ENCODE measurements around the gene LMOD1.
"Not testable (repeated sequence)": the region's sequence is repeated elsewhere in the genome, so short reads cannot be mapped to it uniquely, and the experiment has no call there.

The LMOD1 gene

DNA sequence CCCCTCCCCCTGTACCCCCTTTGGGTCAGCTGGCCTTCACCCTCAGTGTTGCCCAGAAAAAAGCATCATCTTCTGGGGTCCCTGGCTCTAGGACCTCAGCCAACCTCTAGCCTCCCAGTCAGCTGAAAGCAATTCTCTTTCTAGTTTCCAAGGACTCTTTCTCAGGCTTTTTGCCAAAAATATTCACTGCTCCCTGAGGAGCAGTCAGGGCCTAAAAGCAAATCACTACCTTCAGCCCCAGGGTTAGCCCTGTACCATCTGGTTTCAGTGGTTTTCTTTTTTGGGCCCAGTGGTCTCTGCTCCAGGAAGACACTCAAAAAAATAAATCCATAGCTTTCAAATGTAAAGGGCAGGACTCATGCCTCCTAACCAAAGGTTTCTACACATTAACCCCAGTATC is 3.1 kb upstream of the LMOD1 start:
- in situ Hi-C loops (cut with HindIII; ENCODE audit: low sequenced_read_pairs), result loop anchor here (5.0 kb wide), 1 partner anchor 37 kb away; no protein-coding TSS in a partner anchor

DNA sequence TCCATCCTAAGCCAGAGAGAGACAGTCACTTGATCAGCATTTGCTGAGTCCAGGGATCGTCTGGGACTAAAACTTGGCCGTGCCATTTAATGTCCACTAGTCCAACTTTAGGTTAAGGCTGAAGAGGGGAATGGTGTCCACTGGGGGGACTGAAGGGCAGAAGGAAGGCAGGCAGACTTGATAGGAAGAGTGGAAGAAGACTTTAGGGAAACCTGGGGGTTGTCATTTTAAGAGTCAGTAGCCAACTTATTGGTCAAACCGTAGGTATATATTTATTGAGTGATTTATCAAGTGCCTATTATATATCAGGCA is 1.3 kb upstream of the LMOD1 start:
- in situ Hi-C loops (cut with HindIII; ENCODE audit: low sequenced_read_pairs), result loop anchor here (5.0 kb wide), 1 partner anchor 35 kb away; no protein-coding TSS in a partner anchor

DNA sequence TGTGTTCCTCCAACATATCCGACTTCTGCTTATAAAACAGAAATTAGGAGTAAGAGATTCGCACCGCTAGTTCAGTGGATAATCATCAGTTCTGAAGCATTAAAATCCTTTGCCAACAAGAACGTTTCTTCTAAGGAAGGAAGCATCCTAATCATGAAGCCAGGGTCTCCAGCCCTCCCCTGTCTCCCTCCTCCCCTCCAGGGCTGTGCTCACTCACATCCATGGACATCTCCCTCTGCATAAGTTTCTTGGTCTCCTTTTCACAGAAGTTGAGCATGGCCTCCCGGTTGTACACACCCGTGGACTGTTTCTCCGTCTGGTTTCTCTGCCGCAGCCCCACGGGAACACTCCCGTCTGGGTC is 505 bp downstream of the LMOD1 start:
- in situ Hi-C loops (cut with HindIII; ENCODE audit: low sequenced_read_pairs), result loop anchor here (5.0 kb wide), 1 partner anchor 34 kb away; no protein-coding TSS in a partner anchor

DNA sequence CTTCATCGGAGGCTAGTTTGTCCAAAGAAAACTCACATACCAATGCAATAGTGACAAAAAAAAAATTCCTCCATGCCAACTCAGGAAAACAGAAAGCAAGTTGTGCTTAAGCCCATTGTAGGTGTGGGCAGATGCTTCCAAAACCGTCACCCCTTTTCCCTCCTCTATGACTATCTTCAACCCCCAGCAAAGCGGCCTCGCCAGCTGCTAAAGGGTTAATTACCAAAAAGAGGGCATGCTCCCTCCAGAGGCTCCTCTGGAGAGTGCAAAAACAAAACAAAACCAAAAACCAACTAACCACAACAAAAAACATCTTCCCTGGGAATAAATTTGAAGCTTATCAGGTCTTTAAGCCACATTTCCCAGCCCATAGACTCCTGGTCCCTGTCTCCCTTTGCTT is 1.2 kb downstream of the LMOD1 start:
- in situ Hi-C loops (cut with HindIII; ENCODE audit: low sequenced_read_pairs), result loop anchor here (5.0 kb wide), 1 partner anchor 33 kb away; no protein-coding TSS in a partner anchor

DNA sequence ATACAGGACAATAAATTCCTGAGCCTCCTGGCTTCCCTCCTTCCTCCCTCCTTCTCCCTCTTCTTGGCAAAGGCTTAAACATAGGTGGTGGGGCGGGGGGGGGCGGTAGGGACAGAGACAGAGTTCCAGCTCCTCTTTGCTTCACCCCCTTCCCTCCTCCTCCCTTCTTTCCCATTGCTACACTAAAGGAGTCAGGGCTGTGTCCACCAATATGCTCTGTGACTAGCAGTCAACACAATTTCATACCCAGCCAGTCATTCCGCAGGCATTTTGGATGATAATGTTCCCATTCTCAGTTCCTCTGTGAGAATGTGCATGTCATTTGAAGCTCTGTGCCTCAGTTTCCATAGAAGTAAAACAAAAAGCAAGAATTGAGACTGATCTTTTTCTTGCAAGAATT is 1.7 kb downstream of the LMOD1 start:
- in situ Hi-C loops (cut with HindIII; ENCODE audit: low sequenced_read_pairs), result loop anchor here (5.0 kb wide), 1 partner anchor 32 kb away; no protein-coding TSS in a partner anchor

DNA sequence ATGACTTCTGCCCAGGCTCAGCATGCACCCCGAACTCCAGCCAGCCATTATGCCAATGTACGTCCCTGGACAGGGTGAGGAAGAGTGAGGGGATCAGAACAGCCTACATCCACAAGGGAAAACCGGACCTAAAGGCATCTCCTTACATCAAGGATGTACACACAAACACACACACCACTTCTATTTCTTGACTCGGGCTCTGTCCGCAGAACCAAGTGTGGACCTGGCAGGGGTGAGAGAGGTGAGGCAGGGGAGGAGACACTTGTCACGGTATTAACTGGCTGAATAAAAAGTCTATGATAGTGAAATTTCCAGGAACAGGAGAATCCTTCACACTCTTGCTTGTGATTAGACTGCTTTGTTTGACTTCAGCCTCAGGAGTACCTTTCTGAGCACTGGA is 2.3 kb downstream of the LMOD1 start:
- in situ Hi-C loops (cut with HindIII; ENCODE audit: low sequenced_read_pairs), result no loop called here

DNA sequence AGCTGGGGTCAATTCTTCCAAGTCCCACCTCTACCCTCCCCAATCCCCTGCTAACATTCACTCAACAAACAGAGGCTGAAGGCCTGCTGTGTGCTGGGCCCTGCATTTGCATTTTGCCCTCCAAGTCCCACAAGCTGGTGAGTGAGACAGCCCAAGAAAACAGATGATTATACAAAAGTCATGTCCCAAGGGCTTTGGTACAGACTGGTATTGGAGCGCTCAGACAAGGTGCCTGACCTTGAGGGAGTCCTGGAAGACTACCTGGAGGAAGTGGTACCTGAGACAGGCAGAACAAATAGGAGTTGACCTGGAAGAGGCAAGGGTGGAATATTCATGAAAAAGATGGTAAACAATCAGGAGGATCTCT is 4.2 kb downstream of the LMOD1 start:
- in situ Hi-C loops (cut with HindIII; ENCODE audit: low sequenced_read_pairs), result no loop called here

DNA sequence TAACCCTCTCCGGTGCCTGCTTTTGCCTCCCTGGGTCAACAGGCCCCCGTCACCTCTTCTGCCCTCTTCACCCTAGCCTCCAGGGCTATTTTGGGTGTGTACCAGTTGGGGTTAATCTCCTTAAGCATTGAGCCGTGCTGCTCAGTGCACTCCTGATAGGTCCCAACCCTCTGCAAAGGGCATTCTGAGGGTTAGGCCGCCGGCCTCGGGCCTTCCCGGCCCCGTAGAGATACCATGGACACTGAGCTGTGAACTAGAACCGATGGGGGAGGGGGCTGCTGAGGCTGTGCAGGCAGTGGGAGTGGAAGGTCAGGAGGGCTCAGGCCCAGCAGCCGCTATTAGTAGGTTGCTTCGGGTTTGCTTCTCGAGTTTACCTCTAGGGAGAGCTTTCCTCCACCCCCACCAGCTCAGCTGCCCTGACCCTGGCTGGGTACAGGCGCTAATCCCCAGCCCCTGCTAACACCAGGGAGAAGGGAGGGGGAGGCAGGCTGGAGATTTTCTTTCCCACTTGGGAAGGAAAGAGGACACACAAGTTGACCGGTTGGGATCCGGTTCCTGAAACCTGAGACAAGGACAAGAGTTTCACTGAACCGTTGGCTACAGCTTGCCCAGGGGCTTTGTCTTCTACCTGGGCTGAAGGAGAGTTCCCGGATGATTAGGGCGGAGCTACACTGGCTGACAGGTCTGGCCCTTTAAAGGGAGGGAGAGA is 4.8 kb downstream of the LMOD1 start:
- in situ Hi-C loops (cut with HindIII; ENCODE audit: low sequenced_read_pairs), result no loop called here

DNA sequence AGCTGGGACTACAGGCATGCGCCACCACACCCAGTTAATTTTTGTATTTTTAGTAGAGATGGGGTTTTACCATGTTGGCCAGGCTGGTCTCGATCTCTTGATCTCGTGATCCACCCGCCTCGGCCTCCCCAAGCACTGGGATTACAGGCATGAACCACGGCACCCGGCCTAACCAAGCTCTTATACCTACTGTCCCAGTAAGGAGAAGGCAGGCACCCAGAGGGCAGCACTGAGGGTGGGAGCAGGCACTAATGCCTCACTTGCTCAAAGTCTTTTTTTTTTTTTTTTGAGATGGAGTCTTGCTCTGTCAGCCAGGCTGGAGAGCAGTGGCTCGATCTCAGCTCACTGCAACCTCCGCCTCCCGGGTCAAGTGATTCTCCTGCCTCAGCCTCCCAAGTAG is 6.0 kb downstream of the LMOD1 start:
- in situ Hi-C loops (cut with HindIII; ENCODE audit: low sequenced_read_pairs), result not testable (repeated sequence)

DNA sequence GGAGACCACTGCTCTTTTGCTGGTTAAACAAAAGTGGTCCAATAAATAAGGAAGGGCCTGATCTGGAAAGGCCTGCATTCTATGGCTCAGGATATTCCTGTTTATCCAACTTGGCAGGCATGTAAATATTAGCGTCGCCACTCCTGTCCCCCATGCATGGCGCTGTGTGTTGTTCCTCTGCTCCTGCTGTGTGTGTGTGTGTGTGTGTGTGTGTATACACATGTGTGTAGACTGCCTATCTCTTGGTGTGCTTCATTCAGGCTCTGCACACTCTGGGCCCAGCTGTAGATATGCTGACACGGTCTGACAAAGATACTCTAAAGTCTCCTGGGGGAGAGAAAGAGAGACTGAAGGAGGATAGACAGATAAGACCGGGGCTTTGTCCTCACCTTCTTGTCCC is 6.8 kb downstream of the LMOD1 start:
- in situ Hi-C loops (cut with HindIII; ENCODE audit: low sequenced_read_pairs), result no loop called here

DNA sequence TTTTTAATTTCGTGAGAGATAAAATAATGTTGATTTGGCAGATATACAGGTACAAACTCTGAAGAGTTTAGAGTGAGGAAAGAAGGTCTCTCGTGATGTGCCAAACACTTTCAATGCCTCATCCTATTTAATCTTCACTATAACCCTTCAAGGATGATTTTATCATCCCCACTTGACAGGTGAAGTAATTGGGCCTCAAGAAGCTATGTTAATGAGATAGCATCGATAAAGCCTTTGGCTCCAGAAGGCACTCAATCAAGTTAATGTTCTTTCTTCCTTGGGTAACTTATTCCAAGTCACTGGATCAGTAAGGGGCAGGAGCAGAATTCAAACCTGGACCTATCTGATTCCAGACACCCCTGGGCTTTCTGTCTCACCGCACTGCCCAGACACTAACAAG is 7.2 kb downstream of the LMOD1 start:
- in situ Hi-C loops (cut with HindIII; ENCODE audit: low sequenced_read_pairs), result no loop called here

DNA sequence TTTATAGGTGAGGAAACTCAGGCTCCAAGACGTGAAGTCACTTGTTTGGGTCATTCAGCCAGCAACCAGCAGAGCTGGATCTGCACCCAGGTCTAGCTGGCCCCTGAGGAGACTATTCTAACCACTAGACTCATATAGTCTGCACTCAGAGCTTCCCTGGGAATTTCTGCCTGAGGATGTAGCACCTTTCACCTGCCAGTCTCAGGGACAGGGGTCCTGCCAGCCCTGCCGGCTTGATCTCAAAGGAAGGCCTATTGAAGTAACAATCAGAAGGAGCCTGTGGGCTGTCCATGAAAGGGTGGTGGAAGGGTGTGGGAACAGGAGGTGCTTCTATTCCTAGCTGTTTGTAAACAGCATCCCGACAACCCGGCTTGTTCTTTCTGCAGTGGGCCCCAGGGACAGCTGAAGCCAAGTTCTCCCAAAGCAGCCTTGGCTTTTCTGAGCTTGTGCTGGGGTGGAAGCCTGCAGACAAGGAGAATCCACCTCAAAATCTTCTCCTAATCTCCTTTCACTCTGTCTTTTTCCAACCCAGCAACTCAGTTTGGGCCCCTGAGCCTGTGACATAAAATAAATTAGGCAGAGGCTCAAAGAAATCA is 7.8 kb downstream of the LMOD1 start:
- in situ Hi-C loops (cut with HindIII; ENCODE audit: low sequenced_read_pairs), result no loop called here

DNA sequence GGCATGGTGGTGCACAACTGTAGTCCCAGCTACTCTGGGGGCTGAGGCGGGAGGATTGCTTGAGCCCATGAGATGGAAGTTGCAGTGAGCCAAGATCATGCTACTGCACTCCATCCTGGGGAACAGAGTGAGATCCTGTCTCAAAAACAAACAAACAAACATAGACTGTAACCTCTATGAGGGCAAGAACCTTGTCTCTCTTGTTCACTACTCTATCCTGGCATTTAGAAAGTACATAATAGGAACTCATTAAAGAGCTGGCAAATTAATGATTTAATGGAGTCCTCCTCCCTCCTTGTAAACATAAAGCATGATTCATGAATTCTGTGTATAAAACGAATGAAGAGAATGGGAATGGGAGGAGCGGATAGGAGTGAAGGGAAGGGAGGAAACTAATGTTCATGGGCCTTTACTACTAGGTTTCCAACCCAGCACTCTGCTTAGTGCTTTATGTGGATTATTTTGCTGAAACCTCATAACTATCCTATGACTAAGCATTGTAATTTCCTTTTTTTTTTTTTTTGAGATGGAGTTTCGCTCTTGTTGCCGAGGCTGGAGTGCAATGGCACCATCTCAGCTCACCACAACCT is 8.6 kb downstream of the LMOD1 start:
- in situ Hi-C loops (cut with HindIII; ENCODE audit: low sequenced_read_pairs), result no loop called here

DNA sequence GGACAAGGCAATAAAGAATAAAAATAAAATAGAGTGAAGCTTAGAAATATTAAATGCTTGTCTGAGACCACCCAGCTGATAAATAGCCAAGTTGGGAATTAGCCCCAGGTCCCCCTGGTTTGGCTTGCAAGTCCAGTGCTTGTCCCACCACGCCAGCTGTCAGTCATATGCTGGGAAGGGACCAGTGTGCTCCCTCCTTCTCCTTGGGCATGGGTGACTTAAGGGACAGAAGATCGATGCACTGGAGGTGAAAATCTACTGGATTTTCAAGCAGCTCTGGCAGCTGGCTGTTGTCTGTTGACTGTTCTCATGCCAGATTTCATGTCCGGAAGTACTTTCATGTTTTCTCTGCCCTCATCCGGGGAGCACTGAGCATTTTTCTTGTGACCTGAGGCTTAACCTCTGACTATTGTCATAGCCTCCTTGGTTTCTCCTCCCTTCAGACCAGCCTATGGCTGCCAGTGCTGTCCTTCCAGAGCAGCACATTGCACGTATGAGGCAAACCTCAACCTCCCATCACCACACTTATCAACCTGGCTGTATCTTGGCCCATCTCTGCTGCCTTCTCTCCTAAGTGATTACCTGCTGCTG is 12.4 kb downstream of the LMOD1 start:
- in situ Hi-C loops (cut with HindIII; ENCODE audit: low sequenced_read_pairs), result no loop called here

DNA sequence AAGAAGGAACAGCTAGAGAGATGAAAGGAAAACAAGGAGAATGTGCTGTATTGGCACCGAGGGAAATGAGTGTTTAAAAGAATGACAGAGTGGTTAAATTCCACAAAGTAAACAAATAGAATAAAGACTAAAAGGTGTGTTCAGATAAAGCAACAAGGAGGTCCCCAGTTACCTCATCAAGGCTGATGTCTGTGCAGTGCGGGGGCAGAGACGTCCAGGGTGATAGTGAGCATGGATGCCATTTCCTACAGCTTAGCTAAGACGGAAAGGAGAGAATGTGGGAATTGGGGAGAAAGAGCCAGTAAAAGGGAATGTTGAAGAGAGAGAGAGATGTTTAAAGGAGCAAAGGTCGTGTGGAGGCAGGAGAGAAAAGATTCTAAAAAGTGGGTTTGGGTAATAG is 15.5 kb downstream of the LMOD1 start:
- in situ Hi-C loops (cut with HindIII; ENCODE audit: low sequenced_read_pairs), result no loop called here

DNA sequence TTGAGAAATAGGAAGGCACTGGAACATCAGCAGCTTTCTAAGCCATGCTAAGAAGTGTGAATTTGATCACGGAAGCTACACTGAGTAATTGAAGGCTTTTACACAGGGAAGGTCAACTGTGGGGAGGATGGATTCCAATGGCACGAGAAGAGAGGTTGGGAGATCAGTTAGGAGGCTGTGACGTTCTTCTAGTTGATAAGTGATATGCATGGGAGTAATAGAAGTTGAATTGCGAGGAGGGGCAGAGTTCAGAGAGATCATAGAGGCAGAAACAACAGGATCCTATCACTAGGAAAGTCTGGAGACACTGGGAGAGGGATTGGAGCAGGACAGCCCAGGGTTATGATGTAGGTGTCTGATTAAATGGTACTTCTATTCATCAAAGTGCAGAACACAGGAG is 16.2 kb downstream of the LMOD1 start:
- in situ Hi-C loops (cut with HindIII; ENCODE audit: low sequenced_read_pairs), result no loop called here

DNA sequence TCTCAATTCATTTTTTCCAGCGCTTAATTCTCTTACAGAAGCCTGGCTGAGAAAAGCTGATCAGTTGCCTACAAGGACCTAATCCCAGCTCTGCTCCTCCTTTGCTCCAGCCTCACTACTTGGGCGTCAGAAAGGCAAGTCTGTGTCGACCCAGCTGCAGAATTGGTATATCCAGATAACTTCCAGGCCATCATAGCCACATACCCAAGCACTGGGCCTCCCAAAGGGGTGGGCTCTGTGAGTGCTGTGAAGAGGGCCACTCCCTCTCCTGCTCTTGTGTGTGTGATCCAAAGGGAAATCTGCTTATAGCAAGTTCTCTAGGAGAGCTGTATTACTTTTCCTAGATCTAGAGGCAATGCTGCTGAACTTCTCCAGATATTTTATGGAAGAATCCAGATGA is 18.1 kb downstream of the LMOD1 start:
- in situ Hi-C loops (cut with HindIII; ENCODE audit: low sequenced_read_pairs), result no loop called here

DNA sequence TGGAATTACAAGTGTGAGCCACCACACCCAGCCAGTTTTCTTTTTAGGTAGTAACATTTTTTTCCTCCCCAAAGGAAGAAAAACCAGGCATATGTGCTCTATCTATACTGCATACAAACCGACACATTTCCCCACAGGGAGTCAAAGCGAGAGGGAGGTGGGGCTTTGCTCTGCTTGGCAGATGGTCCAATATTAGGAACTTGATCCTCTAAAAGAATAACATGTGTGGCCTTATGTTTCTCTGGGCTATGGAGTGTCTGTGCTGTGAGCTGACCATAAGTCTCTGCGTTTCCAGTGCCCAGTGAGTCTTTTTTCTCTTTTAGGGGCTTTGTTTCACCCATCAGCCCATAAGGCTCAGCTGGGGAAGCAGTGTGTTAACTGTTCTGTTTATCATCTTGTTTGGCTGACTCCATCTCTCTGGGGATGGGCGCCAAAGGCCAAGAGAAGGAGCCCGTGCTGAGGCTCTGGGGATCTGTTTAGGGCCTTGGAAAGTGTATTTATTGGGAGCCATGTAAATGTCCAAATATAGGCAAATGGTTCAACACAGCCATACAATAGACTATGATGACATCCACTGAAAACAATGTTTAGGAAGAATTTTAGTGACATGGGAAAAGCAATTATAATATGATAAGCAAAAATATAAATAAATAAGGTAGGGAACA is 20.2 kb downstream of the LMOD1 start:
- in situ Hi-C loops (cut with HindIII; ENCODE audit: low sequenced_read_pairs), result no loop called here

DNA sequence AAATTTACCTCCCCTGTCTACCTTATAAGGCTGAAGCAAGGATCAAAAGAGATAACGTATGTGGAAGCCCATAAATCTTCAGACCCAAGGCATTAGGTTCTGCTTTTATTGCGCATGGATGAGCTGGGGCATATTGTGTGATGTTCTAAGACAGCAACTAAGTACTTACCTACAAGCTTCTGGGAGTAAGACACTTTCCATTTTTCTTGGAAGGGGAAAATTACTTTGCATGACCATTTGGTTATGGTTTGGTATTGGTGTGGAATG is 21.1 kb downstream of the LMOD1 start:
- in situ Hi-C loops (cut with HindIII; ENCODE audit: low sequenced_read_pairs), result no loop called here

DNA sequence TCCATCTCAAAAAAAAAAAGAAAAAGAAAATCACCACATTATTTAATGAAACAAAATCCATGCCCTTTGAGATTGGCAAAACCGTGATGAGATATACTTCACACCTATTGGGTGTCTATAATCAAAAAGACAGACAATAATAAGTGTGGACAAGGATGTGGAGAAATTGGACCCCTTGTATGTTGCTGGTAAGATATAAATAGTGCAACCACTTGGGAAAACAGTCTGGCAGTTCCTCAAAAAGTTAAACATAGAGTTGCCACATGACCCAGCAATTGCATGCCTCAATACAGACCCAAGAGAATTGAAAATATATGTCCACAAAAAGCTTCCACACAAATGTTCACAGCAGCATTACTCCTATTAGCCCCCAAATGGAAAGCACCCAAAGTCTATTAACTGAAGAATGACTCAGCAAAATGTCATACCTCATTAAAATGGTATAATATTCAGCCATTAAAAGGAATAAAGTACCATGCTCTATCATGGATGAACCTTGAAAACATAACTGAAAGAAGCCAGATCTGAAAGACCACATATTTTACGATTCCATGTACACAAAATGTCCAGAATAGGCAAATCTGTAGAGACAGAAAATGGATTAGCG is 24.3 kb downstream of the LMOD1 start:
- in situ Hi-C loops (cut with HindIII; ENCODE audit: low sequenced_read_pairs), result no loop called here

DNA sequence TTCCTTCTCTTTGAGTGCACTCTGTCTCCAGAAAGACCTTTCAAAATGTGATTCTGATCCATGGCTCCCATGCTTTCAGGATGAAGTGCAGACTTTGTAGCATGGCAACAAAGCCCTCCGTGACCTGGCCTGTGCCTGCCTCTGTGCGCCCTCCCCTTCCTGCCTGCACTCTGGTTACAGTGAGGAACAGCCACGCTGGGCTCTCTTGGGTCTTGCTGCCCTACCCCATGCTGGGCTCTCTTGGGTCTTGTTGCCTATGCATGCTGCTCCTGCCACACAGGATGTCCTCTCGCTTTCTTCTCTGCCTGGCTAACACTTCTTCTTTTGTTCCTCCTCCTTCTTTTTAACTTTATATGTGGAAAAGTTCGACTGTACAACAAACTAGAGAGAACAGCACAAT is 28.0 kb downstream of the LMOD1 start:
- in situ Hi-C loops (cut with HindIII; ENCODE audit: low sequenced_read_pairs), result no loop called here
